Esophagus (tissue), 2 donors: ENCODE measurements around the gene SKP2. TPM values are rescaled to one million over a fixed set of nuclear protein-coding genes. Genes with fewer than 3 reads are reported as not detected.

Experiments used
- H3K27ac ChIP-seq, 2 donors: one replicate each; pipeline ENCODE4 v1.5.1; 2013; ENCODE audit warnings: low read depth in 2 of 2, mild to moderate bottlenecking in 2 of 2, inconsistent platforms in 1 of 2, low read length in 1 of 2, moderate library complexity in 1 of 2
- H3K27me3 ChIP-seq, 2 donors: one replicate each; pipeline ENCODE4 v1.6.1; 2013; ENCODE audit warnings: low read length in 2 of 2, control low read depth in 1 of 2, mild to moderate bottlenecking in 1 of 2; ENCODE audit not compliant: insufficient read depth in 2 of 2, control insufficient read depth in 1 of 2
- H3K36me3 ChIP-seq, 2 donors: one replicate each; pipeline ENCODE4 v1.6.1; 2013; ENCODE audit warnings: low read length in 1 of 2; ENCODE audit not compliant: control insufficient read depth in 2 of 2, insufficient read depth in 2 of 2
- H3K4me1 ChIP-seq, 2 donors: one replicate each; pipeline ENCODE4 v1.6.1; 2013; ENCODE audit warnings: low read length in 1 of 2; ENCODE audit not compliant: control insufficient read depth in 2 of 2, insufficient read depth in 2 of 2
- H3K4me3 ChIP-seq, 2 donors: one replicate each; pipeline ENCODE4 v1.5.1; 2013; ENCODE audit warnings: low read length in 2 of 2, mild to moderate bottlenecking in 2 of 2, low read depth in 1 of 2, moderate library complexity in 1 of 2
- H3K9me3 ChIP-seq, 2 donors: one replicate each; pipeline ENCODE4 v1.6.1; 2013; ENCODE audit warnings: mild to moderate bottlenecking in 2 of 2, low read depth in 1 of 2, low read length in 1 of 2, moderate library complexity in 1 of 2; ENCODE audit not compliant: control insufficient read depth in 2 of 2, insufficient read depth in 1 of 2
- WGBS, 2 donors: extraction: QIAGEN DNeasy Blood & Tissue Kit; methylation state at CpG; one replicate each; pipeline ENCODE4 v1.1.7; 2013; 5-methylcytosine and 5-hydroxymethylcytosine counted together
- polyA plus RNA-seq, 2 donors: library from polyadenylated mRNA; stranded (reverse); fragments of 200-250 nt; gene quantifications; one replicate each; pipeline ENCODE4 v1.2.3, GENCODE V29; 2013
- donor health status: healthy with polysubstance abuse.
- donor health status: Bipolar disorder and iron deficiency.

SKP2 gene
- polyA plus RNA-seq, 2 donors, result 5.1 to 7.5 TPM

GRCh38 chr5:36170832-36171424 lies 19.0 kb downstream of the SKP2 start:
- Histone ChIP-seq H3K9me3 (no peaks in the 10 kb centered on the region), H3K4me1 (no peaks in the 10 kb centered on the region), H3K36me3 (peaks cover 5 to 9% of the 10 kb centered on the region in 2 donors), H3K4me3 (no peak overlapping the region), H3K27me3 (no peaks in the 10 kb centered on the region), H3K27ac (no peak overlapping the region)
- 85 to 87% methylated on average over 5 of the region's 5 CpGs for WGBS, 2 donors

GRCh38 chr5:36172599-36172998 lies 20.7 kb downstream of the SKP2 start:
- Histone ChIP-seq H3K4me3 (no peak overlapping the region), H3K4me1 (no peaks in the 10 kb centered on the region), H3K36me3 (peaks cover 3 to 9% of the 10 kb centered on the region in 2 donors), H3K27me3 (no peaks in the 10 kb centered on the region), H3K27ac (no peak overlapping the region), H3K9me3 (no peaks in the 10 kb centered on the region)
- WGBS, 2 donors, result 48 to 60% methylated on average over 1 of the region's 1 CpG

- no peaks in the 10 kb centered on the region for H3K4me1 ChIP-seq
- H3K27ac ChIP-seq, result no peak overlapping the region
- H3K9me3 ChIP-seq, result no peaks in the 10 kb centered on the region
- H3K4me3 ChIP-seq, result no peak overlapping the region
- H3K36me3 ChIP-seq, result peaks cover 3% of the 10 kb centered on the region in 2 donors
- 47 to 78% methylated on average over 2 of the region's 2 CpGs for WGBS, 2 donors
- H3K27me3 ChIP-seq, result no peaks in the 10 kb centered on the region
Measured at GRCh38 chr5:36173426-36173825, 21.5 kb downstream of the SKP2 start.

- Histone ChIP-seq H3K4me1 (no peaks in the 10 kb centered on the region), H3K4me3 (no peak overlapping the region), H3K36me3 (peaks cover 3% of the 10 kb centered on the region in 2 donors), H3K27ac (no peak overlapping the region), H3K9me3 (no peaks in the 10 kb centered on the region), H3K27me3 (no peaks in the 10 kb centered on the region)
- WGBS, 2 donors, result 82% methylated on average over 3 of the region's 3 CpGs
Measured at GRCh38 chr5:36174119-36174518, 22.2 kb downstream of the SKP2 start.

- H3K27ac ChIP-seq, result no peak overlapping the region
- no peaks in the 10 kb centered on the region for H3K9me3 ChIP-seq
- 85 to 88% methylated on average over 5 of the region's 5 CpGs for WGBS, 2 donors
- peaks cover 3% of the 10 kb centered on the region in 2 donors for H3K36me3 ChIP-seq
- no peaks in the 10 kb centered on the region for H3K4me1 ChIP-seq
- H3K4me3 ChIP-seq, result no peak overlapping the region
- H3K27me3 ChIP-seq, result no peaks in the 10 kb centered on the region
Measured at GRCh38 chr5:36175043-36175442, 23.1 kb downstream of the SKP2 start.

GRCh38 chr5:36177154-36177553 lies 25.2 kb downstream of the SKP2 start:
- no peak overlapping the region for H3K4me3 ChIP-seq
- H3K4me1 ChIP-seq, result no peaks in the 10 kb centered on the region
- 75 to 77% methylated on average over 2 of the region's 2 CpGs for WGBS, 2 donors
- peaks cover 3% of the 10 kb centered on the region in 2 donors for H3K36me3 ChIP-seq
- no peaks in the 10 kb centered on the region for H3K9me3 ChIP-seq
- H3K27me3 ChIP-seq, result no peaks in the 10 kb centered on the region
- no peak overlapping the region for H3K27ac ChIP-seq

- 57 to 62% methylated on average over 2 of the region's 2 CpGs for WGBS, 2 donors
Measured at GRCh38 chr5:36177715-36178523, 26.0 kb downstream of the SKP2 start.

GRCh38 chr5:36178524-36178890 lies 26.6 kb downstream of the SKP2 start:
- H3K4me3 ChIP-seq, result no peak overlapping the region
- peaks cover 3% of the 10 kb centered on the region in 2 donors for H3K36me3 ChIP-seq
- no peak overlapping the region for H3K27ac ChIP-seq
- no peaks in the 10 kb centered on the region for H3K27me3 ChIP-seq
- H3K4me1 ChIP-seq, result no peaks in the 10 kb centered on the region
- H3K9me3 ChIP-seq, result no peaks in the 10 kb centered on the region
- WGBS, 2 donors, result 94 to 95% methylated on average over 3 of the region's 3 CpGs

More at GRCh38 chr5:36177715-36178523, 26.0 kb downstream of the SKP2 start:
- Histone ChIP-seq H3K4me1 (no peaks in the 10 kb centered on the region), H3K4me3 (no peak overlapping the region), H3K27me3 (no peaks in the 10 kb centered on the region), H3K9me3 (no peaks in the 10 kb centered on the region), H3K27ac (no peak overlapping the region), H3K36me3 (peaks cover 3% of the 10 kb centered on the region in 2 donors)

GRCh38 chr5:36179950-36180349 lies 28.0 kb downstream of the SKP2 start:
- 73 to 80% methylated on average over 4 of the region's 4 CpGs for WGBS, 2 donors
- H3K27ac ChIP-seq, result no peak overlapping the region
- no peak overlapping the region for H3K4me3 ChIP-seq
- H3K4me1 ChIP-seq, result no peaks in the 10 kb centered on the region
- no peaks in the 10 kb centered on the region for H3K36me3 ChIP-seq
- no peaks in the 10 kb centered on the region for H3K27me3 ChIP-seq
- H3K9me3 ChIP-seq, result no peaks in the 10 kb centered on the region
